HG03025 (cell line): Measurements from ENCODE around the gene TTC23.
"Not testable (repeated sequence)": the region's sequence is repeated elsewhere in the genome, so short reads cannot be mapped to it uniquely, and the experiment has no call there.

Experiments
- ATAC-seq: cut with Tn5 transposase; IDR thresholded peaks from one replicate; pipeline ENCODE4 v1.9.1; 2021; ENCODE audit warnings: mild to moderate bottlenecking, moderate library complexity; ENCODE audit not compliant: unreplicated experiment, low FRiP score

TTC23 gene

GRCh38 chr15:99122831-99123712, 126.3 kb downstream of the TTC23 start:
- ATAC-seq = no peak

GRCh38 chr15:99121691-99122410, 127.5 kb downstream of the TTC23 start:
- no peak for ATAC-seq

GRCh38 chr15:99121207-99121606, 128.2 kb downstream of the TTC23 start:
- ATAC-seq = no peak

- ATAC-seq = no peak
Observed at GRCh38 chr15:99120050-99120777, 129.2 kb downstream of the TTC23 start.

- no peak for ATAC-seq
Observed at GRCh38 chr15:99118801-99119546, 130.4 kb downstream of the TTC23 start.

GRCh38 chr15:99118258-99118632, 131.1 kb downstream of the TTC23 start:
- no peak for ATAC-seq

GRCh38 chr15:99117563-99118257, 131.7 kb downstream of the TTC23 start:
- ATAC-seq = no peak

GRCh38 chr15:99117111-99117510, 132.3 kb downstream of the TTC23 start:
- no peak for ATAC-seq

GRCh38 chr15:99115300-99116215, 133.8 kb downstream of the TTC23 start:
- ATAC-seq = no peak

- no peak for ATAC-seq
Observed at GRCh38 chr15:99114511-99115299, 134.7 kb downstream of the TTC23 start.

GRCh38 chr15:99113547-99114271, 135.7 kb downstream of the TTC23 start:
- no peak for ATAC-seq

GRCh38 chr15:99111641-99112040, 137.7 kb downstream of the TTC23 start:
- ATAC-seq = not testable (repeated sequence)

GRCh38 chr15:99110581-99111320, 138.6 kb downstream of the TTC23 start:
- ATAC-seq = no peak

GRCh38 chr15:99110093-99110492, 139.3 kb downstream of the TTC23 start:
- no peak for ATAC-seq

GRCh38 chr15:99109555-99110021, 139.8 kb downstream of the TTC23 start:
- no peak for ATAC-seq

GRCh38 chr15:99108993-99109392, 140.4 kb downstream of the TTC23 start:
- no peak for ATAC-seq
